Osteoblast (primary cell): Measurements from ENCODE around the gene ADCY9. TPM values are rescaled to one million over a fixed set of nuclear protein-coding genes. Genes with fewer than 3 reads are reported as not detected.

Experiments
- DNase-seq: peaks from one replicate; pipeline ENCODE4 v3.0.0; 2011; ENCODE audit warnings: low spot score, mixed read lengths; ENCODE audit not compliant: insufficient read length; ENCODE audit errors: missing footprints
- H2AFZ ChIP-seq: 2 replicates; pipeline ENCODE4 v1.6.0; 2011; ENCODE audit warnings: mild to moderate bottlenecking, low read length
- H3K27ac ChIP-seq: 2 replicates; pipeline ENCODE4 v1.5.1; 2011; ENCODE audit warnings: mild to moderate bottlenecking, low read depth, low read length, moderate library complexity
- H3K27me3 ChIP-seq: 2 replicates; pipeline ENCODE4 v1.6.0; 2012; ENCODE audit warnings: mild to moderate bottlenecking, control low read depth, inconsistent platforms, low read length, moderate library complexity; ENCODE audit not compliant: insufficient read depth
- H3K36me3 ChIP-seq: 2 replicates; pipeline ENCODE4 v1.5.1; 2011; ENCODE audit warnings: mild to moderate bottlenecking, low read length, control low read depth, moderate library complexity; ENCODE audit not compliant: insufficient read depth
- H3K4me1 ChIP-seq: 2 replicates; pipeline ENCODE4 v1.5.1; 2011; ENCODE audit warnings: mild to moderate bottlenecking, low read length, control low read depth, moderate library complexity; ENCODE audit not compliant: insufficient read depth
- H3K4me2 ChIP-seq: 2 replicates; pipeline ENCODE4 v1.6.0; 2011; ENCODE audit warnings: mild to moderate bottlenecking, low read length; ENCODE audit not compliant: insufficient read depth
- H3K4me3 ChIP-seq: fragments of 200-600 bp; sonication (generic); 3 replicates; pipeline ENCODE4 v1.5.1; 2012; ENCODE audit warnings: mild to moderate bottlenecking, low read length, inconsistent platforms; ENCODE audit not compliant: insufficient read depth
- H3K79me2 ChIP-seq: 2 replicates; pipeline ENCODE4 v1.6.0; 2012; ENCODE audit warnings: mild to moderate bottlenecking, low read length, control low read depth, inconsistent platforms; ENCODE audit not compliant: insufficient read depth
- H3K9me3 ChIP-seq: 2 replicates; pipeline ENCODE4 v1.5.1; 2011; ENCODE audit warnings: low read depth, low read length, control low read depth
- H4K20me1 ChIP-seq: 2 replicates; pipeline ENCODE4 v1.6.0; 2012; ENCODE audit warnings: mild to moderate bottlenecking, low read length, control low read depth; ENCODE audit not compliant: insufficient read depth
- total RNA-seq: library from RNA; depleted of rRNA; stranded (reverse); fragments of >200 nt; gene quantifications from 2 replicates; pipeline ENCODE4 v1.2.3, GENCODE V29; 2012
- TF ChIP-seq, protein P1 (sequence below): IDR thresholded peaks from 2 replicates; pipeline ENCODE4 v1.5.1; 2011; ENCODE audit warnings: mild to moderate bottlenecking, low read depth, low read length, moderate library complexity; ENCODE audit errors: extremely low read depth

ADCY9 gene
- total RNA-seq, 1 donor = 29.3 TPM

DNA sequence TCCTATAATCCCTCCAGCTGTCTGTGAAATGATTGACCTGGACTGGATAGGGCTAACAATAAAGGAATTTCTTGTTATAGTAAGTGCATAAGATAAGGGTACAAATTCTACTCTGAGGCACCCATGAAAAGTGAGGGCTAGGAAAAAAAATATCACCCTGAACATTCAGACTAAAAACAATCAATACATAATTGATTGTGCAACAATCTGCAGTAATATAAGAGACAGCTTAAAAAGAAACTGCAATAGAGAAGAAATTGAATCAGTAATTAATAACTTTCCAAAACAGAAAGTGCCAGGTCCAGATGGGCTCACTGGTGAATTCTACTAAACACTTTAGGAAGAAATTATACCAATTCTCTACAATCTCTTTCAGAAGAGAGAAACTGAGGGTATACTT, 191.5 kb downstream of the ADCY9 start:
- Histone ChIP-seq H3K4me1 (no peaks in the 10 kb centered on the region), H3K27ac (no peak overlapping the region), H4K20me1 (no peaks in the 10 kb centered on the region), H3K27me3 (peaks cover 3% of the 10 kb centered on the region), H3K36me3 (no peaks in the 10 kb centered on the region), H3K4me2 (no peak overlapping the region), H2AFZ (no peak overlapping the region), H3K9me3 (no peaks in the 10 kb centered on the region), H3K4me3 (no peak overlapping the region), H3K79me2 (no peaks in the 10 kb centered on the region)
- no peak for DNase-seq
- TF ChIP-seq, protein P1, sequence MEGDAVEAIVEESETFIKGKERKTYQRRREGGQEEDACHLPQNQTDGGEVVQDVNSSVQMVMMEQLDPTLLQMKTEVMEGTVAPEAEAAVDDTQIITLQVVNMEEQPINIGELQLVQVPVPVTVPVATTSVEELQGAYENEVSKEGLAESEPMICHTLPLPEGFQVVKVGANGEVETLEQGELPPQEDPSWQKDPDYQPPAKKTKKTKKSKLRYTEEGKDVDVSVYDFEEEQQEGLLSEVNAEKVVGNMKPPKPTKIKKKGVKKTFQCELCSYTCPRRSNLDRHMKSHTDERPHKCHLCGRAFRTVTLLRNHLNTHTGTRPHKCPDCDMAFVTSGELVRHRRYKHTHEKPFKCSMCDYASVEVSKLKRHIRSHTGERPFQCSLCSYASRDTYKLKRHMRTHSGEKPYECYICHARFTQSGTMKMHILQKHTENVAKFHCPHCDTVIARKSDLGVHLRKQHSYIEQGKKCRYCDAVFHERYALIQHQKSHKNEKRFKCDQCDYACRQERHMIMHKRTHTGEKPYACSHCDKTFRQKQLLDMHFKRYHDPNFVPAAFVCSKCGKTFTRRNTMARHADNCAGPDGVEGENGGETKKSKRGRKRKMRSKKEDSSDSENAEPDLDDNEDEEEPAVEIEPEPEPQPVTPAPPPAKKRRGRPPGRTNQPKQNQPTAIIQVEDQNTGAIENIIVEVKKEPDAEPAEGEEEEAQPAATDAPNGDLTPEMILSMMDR = no peak

DNA sequence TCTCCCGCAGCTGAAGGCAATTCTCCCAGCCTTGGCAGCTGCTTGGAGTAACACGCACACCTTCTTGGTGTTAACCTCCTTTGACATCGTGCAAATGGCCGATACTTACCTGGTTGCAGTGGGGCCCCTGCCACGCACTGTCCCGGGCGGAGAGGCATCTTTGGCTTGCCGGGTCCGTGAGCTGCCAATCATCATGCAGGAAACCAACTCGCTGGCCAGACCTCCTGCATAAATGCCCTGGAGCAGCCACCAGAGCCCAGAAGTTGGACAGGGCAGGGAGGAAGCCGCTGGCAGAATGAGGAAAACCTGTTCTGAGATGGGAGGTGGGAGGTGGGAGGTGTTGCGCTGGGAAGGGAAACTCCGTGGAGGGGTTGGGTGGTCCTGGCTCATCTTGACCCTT, 194.0 kb downstream of the ADCY9 start:
- Histone ChIP-seq H3K27ac (no peak overlapping the region), H3K79me2 (no peaks in the 10 kb centered on the region), H3K4me1 (no peaks in the 10 kb centered on the region), H3K4me3 (no peak overlapping the region), H4K20me1 (no peaks in the 10 kb centered on the region), H3K27me3 (peaks cover 3% of the 10 kb centered on the region), H3K36me3 (no peaks in the 10 kb centered on the region), H2AFZ (no peak overlapping the region), H3K4me2 (no peak overlapping the region), H3K9me3 (peaks cover 4% of the 10 kb centered on the region)
- no peak for DNase-seq
- TF ChIP-seq, protein P1 = no peak

DNA sequence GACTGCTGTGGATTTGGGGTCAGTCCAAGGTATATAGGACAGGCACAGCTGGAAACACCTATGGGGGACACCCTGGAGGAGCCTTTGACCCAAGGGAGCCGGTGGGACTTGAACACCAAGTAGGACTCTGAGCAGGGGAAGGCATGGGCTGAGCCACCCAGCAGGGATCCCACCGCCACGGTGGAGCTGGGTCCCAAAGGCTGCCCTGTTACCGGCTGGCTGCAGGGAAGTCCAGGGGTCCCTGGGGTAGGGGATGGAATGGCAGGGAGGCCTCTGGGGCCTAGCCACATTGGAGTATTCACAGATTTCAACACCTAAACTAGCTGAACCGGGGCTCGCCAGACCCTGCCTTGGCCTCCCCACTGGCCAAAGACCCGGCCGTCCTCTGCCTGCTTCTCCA, 196.0 kb downstream of the ADCY9 start:
- H3K9me3 ChIP-seq = peaks cover 4% of the 10 kb centered on the region
- no peak overlapping the region for H3K4me2 ChIP-seq
- no peak overlapping the region for H2AFZ ChIP-seq
- H4K20me1 ChIP-seq = no peaks in the 10 kb centered on the region
- peaks cover 3% of the 10 kb centered on the region for H3K27me3 ChIP-seq
- no peaks in the 10 kb centered on the region for H3K36me3 ChIP-seq
- no peaks in the 10 kb centered on the region for H3K4me1 ChIP-seq
- H3K79me2 ChIP-seq = no peaks in the 10 kb centered on the region
- TF ChIP-seq, protein P1 = no peak
- no peak for DNase-seq
- H3K27ac ChIP-seq = no peak overlapping the region
- no peak overlapping the region for H3K4me3 ChIP-seq

DNA sequence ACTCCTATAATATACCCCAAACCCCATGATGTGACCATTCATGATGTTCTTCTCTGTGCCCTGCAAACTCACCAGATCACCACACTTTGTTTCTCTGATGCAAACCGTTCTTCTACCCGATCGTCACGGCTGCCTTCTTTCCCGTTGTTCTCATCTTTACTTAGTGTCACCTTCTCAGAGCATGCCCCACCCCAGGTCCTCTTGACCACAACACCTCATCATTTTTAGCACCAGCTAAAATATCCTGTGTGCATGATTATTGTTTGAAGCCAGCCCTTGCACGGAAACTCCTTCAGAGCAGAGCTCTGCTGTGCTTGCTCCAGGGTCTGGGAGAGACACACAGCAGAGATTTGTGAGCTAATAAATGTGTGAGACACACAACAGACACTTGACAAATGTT, 196.8 kb downstream of the ADCY9 start:
- Histone ChIP-seq H2AFZ (no peak overlapping the region), H3K4me1 (no peaks in the 10 kb centered on the region), H3K36me3 (no peaks in the 10 kb centered on the region), H3K79me2 (no peaks in the 10 kb centered on the region), H3K4me2 (no peak overlapping the region), H4K20me1 (no peaks in the 10 kb centered on the region), H3K27me3 (peaks cover 3% of the 10 kb centered on the region), H3K27ac (no peak overlapping the region), H3K9me3 (peaks cover 4% of the 10 kb centered on the region), H3K4me3 (no peak overlapping the region)
- DNase-seq = no peak
- TF ChIP-seq, protein P1 = no peak
